ENCODE measurements around the gene PNPLA7. TPM values are rescaled to one million over a fixed set of nuclear protein-coding genes. Genes with fewer than 3 reads are reported as not detected.

Gene PNPLA7
- total RNA-seq, 1 experiment from 2014 or later: 3.9 TPM

DNA sequence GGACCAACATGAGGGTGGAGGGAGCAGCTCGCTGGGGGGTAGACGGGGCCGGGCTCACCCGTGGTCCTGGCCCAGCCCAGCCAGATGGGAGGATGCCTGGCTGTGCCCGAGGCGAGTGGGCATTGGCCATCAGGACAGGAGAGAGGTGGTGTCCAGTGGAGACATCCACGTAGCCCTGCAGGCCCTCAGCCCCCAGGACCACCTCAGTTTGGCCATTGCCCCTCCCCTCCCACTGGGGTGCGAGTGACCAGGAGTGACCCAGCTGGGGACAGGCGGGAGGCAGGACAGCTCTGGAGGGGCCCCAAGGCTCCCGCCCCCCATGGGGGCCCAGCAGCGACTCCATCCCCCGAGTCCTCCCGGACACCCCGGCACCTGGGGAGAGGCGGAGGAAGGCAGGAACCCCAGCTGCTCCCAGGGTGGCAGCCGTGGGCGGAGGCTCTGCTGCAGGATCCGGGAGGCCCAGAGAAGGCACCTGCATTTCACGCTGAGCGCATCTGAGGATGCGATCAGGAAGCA is 118.7 kb downstream of the PNPLA7 start:
- no peak for ATAC-seq
- DNase-seq (ENCODE audit: low read depth, low spot score): no peak
- Histone ChIP-seq H3K4me3 (ENCODE audit: low read depth in 2 of 2, low read length in 2 of 2) (no peak overlapping the region), H3K27me3 (ENCODE audit: control insufficient read depth, insufficient read depth, low read length) (no peaks in the 10 kb centered on the region), H3K9me3 (ENCODE audit: control insufficient read depth, insufficient read depth, low read depth, low read length) (no peaks in the 10 kb centered on the region), H3K27ac (ENCODE audit: low read length) (no peak overlapping the region), H3K4me1 (ENCODE audit: control insufficient read depth, insufficient read depth, low read length) (peaks cover 12% of the 10 kb centered on the region), H3K36me3 (ENCODE audit: control insufficient read depth, insufficient read depth, low read length) (no peaks in the 10 kb centered on the region)
- BruUV-seq (replicated peaks): no TSS peak
- ChIA-PET CTCF (no interaction called here), POLR2A (no interaction called here)
- in situ Hi-C loops (cut with HindIII; ENCODE audit: low pct_unique_long_range_greater_than_20kb, low sequenced_read_pairs): no loop called here
- intact Hi-C loops (cut with micrococcal nuclease; ENCODE audit: unreplicated experiment): no loop called here
- no peak for TF ChIP-seq TCF7L2 (IDR thresholded peaks at IDR 0.05; ENCODE audit: low read depth, low read length)
- TF ChIP-seq, protein P1, sequence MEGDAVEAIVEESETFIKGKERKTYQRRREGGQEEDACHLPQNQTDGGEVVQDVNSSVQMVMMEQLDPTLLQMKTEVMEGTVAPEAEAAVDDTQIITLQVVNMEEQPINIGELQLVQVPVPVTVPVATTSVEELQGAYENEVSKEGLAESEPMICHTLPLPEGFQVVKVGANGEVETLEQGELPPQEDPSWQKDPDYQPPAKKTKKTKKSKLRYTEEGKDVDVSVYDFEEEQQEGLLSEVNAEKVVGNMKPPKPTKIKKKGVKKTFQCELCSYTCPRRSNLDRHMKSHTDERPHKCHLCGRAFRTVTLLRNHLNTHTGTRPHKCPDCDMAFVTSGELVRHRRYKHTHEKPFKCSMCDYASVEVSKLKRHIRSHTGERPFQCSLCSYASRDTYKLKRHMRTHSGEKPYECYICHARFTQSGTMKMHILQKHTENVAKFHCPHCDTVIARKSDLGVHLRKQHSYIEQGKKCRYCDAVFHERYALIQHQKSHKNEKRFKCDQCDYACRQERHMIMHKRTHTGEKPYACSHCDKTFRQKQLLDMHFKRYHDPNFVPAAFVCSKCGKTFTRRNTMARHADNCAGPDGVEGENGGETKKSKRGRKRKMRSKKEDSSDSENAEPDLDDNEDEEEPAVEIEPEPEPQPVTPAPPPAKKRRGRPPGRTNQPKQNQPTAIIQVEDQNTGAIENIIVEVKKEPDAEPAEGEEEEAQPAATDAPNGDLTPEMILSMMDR (IDR thresholded peaks at IDR 0.05): no peak
- TF ChIP-seq SIN3A (IDR thresholded peaks at IDR 0.05; ENCODE audit: borderline replicate concordance, insufficient read depth, low read depth, low read length): no peak
- TF ChIP-seq, protein P2, sequence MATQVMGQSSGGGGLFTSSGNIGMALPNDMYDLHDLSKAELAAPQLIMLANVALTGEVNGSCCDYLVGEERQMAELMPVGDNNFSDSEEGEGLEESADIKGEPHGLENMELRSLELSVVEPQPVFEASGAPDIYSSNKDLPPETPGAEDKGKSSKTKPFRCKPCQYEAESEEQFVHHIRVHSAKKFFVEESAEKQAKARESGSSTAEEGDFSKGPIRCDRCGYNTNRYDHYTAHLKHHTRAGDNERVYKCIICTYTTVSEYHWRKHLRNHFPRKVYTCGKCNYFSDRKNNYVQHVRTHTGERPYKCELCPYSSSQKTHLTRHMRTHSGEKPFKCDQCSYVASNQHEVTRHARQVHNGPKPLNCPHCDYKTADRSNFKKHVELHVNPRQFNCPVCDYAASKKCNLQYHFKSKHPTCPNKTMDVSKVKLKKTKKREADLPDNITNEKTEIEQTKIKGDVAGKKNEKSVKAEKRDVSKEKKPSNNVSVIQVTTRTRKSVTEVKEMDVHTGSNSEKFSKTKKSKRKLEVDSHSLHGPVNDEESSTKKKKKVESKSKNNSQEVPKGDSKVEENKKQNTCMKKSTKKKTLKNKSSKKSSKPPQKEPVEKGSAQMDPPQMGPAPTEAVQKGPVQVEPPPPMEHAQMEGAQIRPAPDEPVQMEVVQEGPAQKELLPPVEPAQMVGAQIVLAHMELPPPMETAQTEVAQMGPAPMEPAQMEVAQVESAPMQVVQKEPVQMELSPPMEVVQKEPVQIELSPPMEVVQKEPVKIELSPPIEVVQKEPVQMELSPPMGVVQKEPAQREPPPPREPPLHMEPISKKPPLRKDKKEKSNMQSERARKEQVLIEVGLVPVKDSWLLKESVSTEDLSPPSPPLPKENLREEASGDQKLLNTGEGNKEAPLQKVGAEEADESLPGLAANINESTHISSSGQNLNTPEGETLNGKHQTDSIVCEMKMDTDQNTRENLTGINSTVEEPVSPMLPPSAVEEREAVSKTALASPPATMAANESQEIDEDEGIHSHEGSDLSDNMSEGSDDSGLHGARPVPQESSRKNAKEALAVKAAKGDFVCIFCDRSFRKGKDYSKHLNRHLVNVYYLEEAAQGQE (IDR thresholded peaks at IDR 0.05; ENCODE audit: insufficient read depth in 1 of 2, low read depth in 2 of 2, low read length in 1 of 2): no peak
- no peak for TF ChIP-seq POLR2AphosphoS5 (IDR thresholded peaks at IDR 0.05; ENCODE audit: low read depth, low read length)

DNA sequence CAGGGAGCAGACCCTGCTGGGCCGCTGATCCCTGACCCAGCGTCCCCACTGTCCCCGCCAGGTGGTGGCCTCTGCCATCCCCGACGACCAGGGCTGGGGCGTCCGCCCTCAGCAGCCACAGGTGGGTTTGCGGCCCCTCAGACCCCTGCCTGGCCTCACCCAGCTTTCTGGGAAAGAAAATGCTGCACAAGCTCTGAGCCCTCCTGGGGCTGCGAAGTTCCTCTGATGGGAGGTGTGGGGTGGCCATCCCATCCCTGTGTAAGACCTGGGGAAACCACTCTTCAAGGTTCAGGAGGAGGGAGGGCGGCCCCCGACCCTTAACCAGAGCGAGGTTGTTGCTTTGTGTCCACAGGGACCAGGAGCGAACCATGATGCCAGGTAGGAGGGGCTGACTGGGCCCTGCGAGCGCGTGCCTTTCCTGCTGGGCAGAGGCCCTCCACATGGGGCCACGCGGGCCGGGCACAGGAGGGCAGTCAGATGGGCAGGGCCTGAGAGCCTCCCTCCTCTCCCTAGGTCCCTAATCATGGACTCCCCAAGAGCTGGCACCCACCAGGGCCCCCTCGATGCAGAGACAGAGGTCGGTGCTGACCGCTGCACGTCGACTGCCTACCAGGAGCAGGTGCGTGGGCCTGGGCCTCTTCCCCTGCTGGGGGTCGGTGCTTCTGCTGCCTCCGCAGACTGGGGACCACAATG is 119.3 kb downstream of the PNPLA7 start:
- BruUV-seq (replicated peaks): no TSS peak

More for the DNA sequence above, 119.3 kb downstream of the PNPLA7 start:
- TF ChIP-seq, protein P1 (IDR thresholded peaks at IDR 0.05): no peak
- no peak for TF ChIP-seq POLR2AphosphoS5 (IDR thresholded peaks at IDR 0.05; ENCODE audit: low read depth, low read length)
- no peak for TF ChIP-seq SIN3A (IDR thresholded peaks at IDR 0.05; ENCODE audit: borderline replicate concordance, insufficient read depth, low read depth, low read length)
- no peak for TF ChIP-seq TCF7L2 (IDR thresholded peaks at IDR 0.05; ENCODE audit: low read depth, low read length)
- TF ChIP-seq, protein P2 (IDR thresholded peaks at IDR 0.05; ENCODE audit: insufficient read depth in 1 of 2, low read depth in 2 of 2, low read length in 1 of 2): no peak
- intact Hi-C loops (cut with micrococcal nuclease; ENCODE audit: unreplicated experiment): no loop called here
- ChIA-PET CTCF (no interaction called here), POLR2A (no interaction called here)
- DNase-seq (ENCODE audit: low read depth, low spot score): no peak
- no peak overlapping the region for H3K27ac ChIP-seq (ENCODE audit: low read length)
- no peaks in the 10 kb centered on the region for H3K36me3 ChIP-seq (ENCODE audit: control insufficient read depth, insufficient read depth, low read length)
- no peaks in the 10 kb centered on the region for H3K27me3 ChIP-seq (ENCODE audit: control insufficient read depth, insufficient read depth, low read length)
- H3K9me3 ChIP-seq (ENCODE audit: control insufficient read depth, insufficient read depth, low read depth, low read length): no peaks in the 10 kb centered on the region
- no peak overlapping the region for H3K4me3 ChIP-seq (ENCODE audit: low read depth in 2 of 2, low read length in 2 of 2)
- H3K4me1 ChIP-seq (ENCODE audit: control insufficient read depth, insufficient read depth, low read length): peaks cover 11% of the 10 kb centered on the region
- in situ Hi-C loops (cut with HindIII; ENCODE audit: low pct_unique_long_range_greater_than_20kb, low sequenced_read_pairs): no loop called here
- no peak for ATAC-seq

Measured in Panc1 (cell line).